IMR-90 (cell line): Measurements from ENCODE around the gene DMRT1. TPM values are rescaled to one million over a fixed set of nuclear protein-coding genes. Genes with fewer than 3 reads are reported as not detected.

Experiments used
- ATAC-seq: fragments of 200-7000 bp; cut with Tn5 transposase; 2 replicates; pipeline ENCODE4 v1.9.1; 2020; ENCODE audit warnings: low read depth, mild to moderate bottlenecking, moderate library complexity
- BruUV-seq: library from RNA; stranded (reverse); fragments of 400-500 nt; replicated peaks from 2 replicates; lab custom pipeline; 2021; lab: Mats Ljungman, UMichigan
- CTCF ChIA-PET: fragments of 300-600 bp; formaldehyde crosslinking; extraction: SDS; loops from one replicate; lab custom pipeline; 2021; ENCODE audit warnings: antibody characterized with exemption; lab: Yijun Ruan, JAX
- POLR2A ChIA-PET: fragments of 300-600 bp; sonication (Branson Sonifier 250); formaldehyde crosslinking; loops from one replicate; lab custom pipeline; 2022; ENCODE audit warnings: antibody characterized with exemption; ENCODE audit not compliant: unreplicated experiment; lab: Charles Lee
- DNase-seq: peaks from one replicate; pipeline ENCODE4 v3.0.0; 2013
- H2AFZ ChIP-seq: replicated peaks from 2 replicates; pipeline ENCODE3; 2013; ENCODE audit warnings: low read length, mild to moderate bottlenecking; ENCODE audit not compliant: poor library complexity
- H2AK5ac ChIP-seq: 2 replicates; pipeline ENCODE4 v1.6.1; 2013; ENCODE audit warnings: low read depth, low read length, inconsistent platforms
- H2AK9ac ChIP-seq: replicated peaks from 2 replicates; pipeline ENCODE3; 2013; ENCODE audit warnings: mild to moderate bottlenecking, low read depth, low read length, moderate library complexity; ENCODE audit not compliant: poor library complexity
- H2BK120ac ChIP-seq: 2 replicates; pipeline ENCODE4 v1.6.1; 2013; ENCODE audit warnings: low read depth, low read length, inconsistent platforms
- H2BK15ac ChIP-seq: 3 replicates; pipeline ENCODE4 v1.6.1; 2013; ENCODE audit warnings: low read depth, low read length, inconsistent platforms
- H2BK20ac ChIP-seq: 2 replicates; pipeline ENCODE4 v1.6.1; 2013; ENCODE audit warnings: low read depth, mild to moderate bottlenecking, inconsistent platforms, low read length, moderate library complexity
- H2BK5ac ChIP-seq: 2 replicates; pipeline ENCODE4 v1.6.1; 2013; ENCODE audit warnings: mild to moderate bottlenecking, low read depth, low read length, inconsistent platforms; ENCODE audit not compliant: poor library complexity, severe bottlenecking
- H3K14ac ChIP-seq: replicated peaks from 2 replicates; pipeline ENCODE4 v1.6.1; 2013; ENCODE audit warnings: low read depth, low read length, inconsistent platforms
- H3K18ac ChIP-seq: 2 replicates; pipeline ENCODE4 v1.6.1; 2013; ENCODE audit warnings: low read depth, low read length, control low read depth
- H3K23ac ChIP-seq: 2 replicates; pipeline ENCODE4 v1.6.1; 2013; ENCODE audit warnings: low read depth, low read length, inconsistent platforms
- H3K27ac ChIP-seq: 2 replicates; pipeline ENCODE4 v1.5.1; 2013; ENCODE audit warnings: mild to moderate bottlenecking, control low read depth, low read length; ENCODE audit not compliant: insufficient read depth
- H3K27me3 ChIP-seq: 2 replicates; pipeline ENCODE4 v1.6.1; 2013; ENCODE audit warnings: low read length; ENCODE audit not compliant: control insufficient read depth, insufficient read depth
- H3K36me3 ChIP-seq: 2 replicates; pipeline ENCODE4 v1.6.1; 2013; ENCODE audit warnings: low read length, mixed read lengths; ENCODE audit not compliant: control insufficient read depth, insufficient read depth
- H3K4ac ChIP-seq: 2 replicates; pipeline ENCODE4 v1.6.1; 2013; ENCODE audit warnings: low read depth, low read length, inconsistent platforms
- H3K4me1 ChIP-seq: 2 replicates; pipeline ENCODE4 v1.6.1; 2013; ENCODE audit warnings: low read length, mixed read lengths; ENCODE audit not compliant: control insufficient read depth, insufficient read depth
- H3K4me2 ChIP-seq: 2 replicates; pipeline ENCODE4 v1.6.1; 2013; ENCODE audit warnings: low read depth, mild to moderate bottlenecking, control low read depth, low read length, moderate library complexity
- H3K4me3 ChIP-seq: 2 replicates; pipeline ENCODE4 v1.5.1; 2013; ENCODE audit warnings: low read depth, mild to moderate bottlenecking, control low read depth, low read length, moderate library complexity; ENCODE audit not compliant: insufficient read depth
- H3K56ac ChIP-seq: 2 replicates; pipeline ENCODE4 v1.6.1; 2013; ENCODE audit warnings: low read length, inconsistent platforms; ENCODE audit not compliant: insufficient read depth; ENCODE audit errors: extremely low read depth
- H3K79me1 ChIP-seq, 2 experiments: 2 replicates each; pipeline ENCODE4 v1.6.1; 2013; ENCODE audit warnings: low read length in 2 of 2, inconsistent platforms in 1 of 2, low read depth in 1 of 2
- H3K9ac ChIP-seq: 2 replicates; pipeline ENCODE4 v1.6.1; 2013; ENCODE audit warnings: low read depth, low read length, control low read depth
- H3K9me1 ChIP-seq: 2 replicates; pipeline ENCODE4 v1.6.1; 2013; ENCODE audit warnings: low read length, inconsistent platforms; ENCODE audit not compliant: insufficient read depth
- H3K9me3 ChIP-seq: 2 replicates; pipeline ENCODE4 v1.6.1; 2013; ENCODE audit warnings: low read length; ENCODE audit not compliant: control insufficient read depth, insufficient read depth
- H4K20me1 ChIP-seq: 2 replicates; pipeline ENCODE4 v1.6.1; 2013; ENCODE audit warnings: low read length, inconsistent platforms; ENCODE audit not compliant: insufficient read depth
- H4K5ac ChIP-seq: 2 replicates; pipeline ENCODE4 v1.6.1; 2013; ENCODE audit warnings: mild to moderate bottlenecking, low read depth, low read length, control low read depth
- H4K8ac ChIP-seq, 2 experiments: 2 replicates each; pipeline ENCODE4 v1.6.1; 2013; ENCODE audit warnings: low read depth in 2 of 2, low read length in 2 of 2, control low read depth in 1 of 2, inconsistent platforms in 1 of 2
- H4K91ac ChIP-seq: 2 replicates; pipeline ENCODE4 v1.6.1; 2013; ENCODE audit warnings: low read depth, low read length, inconsistent platforms; ENCODE audit not compliant: insufficient read depth
- BHLHE40 ChIP-seq: fragments of 150-350 bp; IDR thresholded peaks from 2 replicates; pipeline ENCODE4 v1.6.1; 2016; ENCODE audit warnings: mild to moderate bottlenecking, low read depth, low read length
- FOS ChIP-seq: fragments of 150-350 bp; IDR thresholded peaks from 2 replicates; pipeline ENCODE4 v1.6.1; 2016; ENCODE audit warnings: low read depth, low read length
- MAFK ChIP-seq: IDR thresholded peaks from 2 replicates; pipeline ENCODE4 v1.6.1; 2012; ENCODE audit warnings: low read depth, low read length, improper control_type of control experiment
- MXI1 ChIP-seq: IDR thresholded peaks from 2 replicates; pipeline ENCODE4 v1.6.1; 2012; ENCODE audit warnings: low read depth, mild to moderate bottlenecking, low read length, moderate library complexity, borderline replicate concordance
- POLR2A ChIP-seq: IDR thresholded peaks from 2 replicates; pipeline ENCODE4 v1.6.1; 2012; ENCODE audit warnings: mild to moderate bottlenecking, low read depth, low read length
- RAD21 ChIP-seq: IDR thresholded peaks from 2 replicates; pipeline ENCODE4 v1.6.1; 2012; ENCODE audit warnings: low read length, improper control_type of control experiment
- RCOR1 ChIP-seq: IDR thresholded peaks from 2 replicates; pipeline ENCODE4 v1.6.1; 2012; ENCODE audit warnings: mild to moderate bottlenecking, low read length, improper control_type of control experiment; ENCODE audit not compliant: insufficient replicate concordance
- SMC3 ChIP-seq: fragments of 150-350 bp; IDR thresholded peaks from 2 replicates; pipeline ENCODE4 v1.6.1; 2016; ENCODE audit warnings: low read depth, mild to moderate bottlenecking, antibody characterized with exemption, low read length, moderate library complexity
- WGBS, 2 experiments: methylation state at CpG; one replicate each; pipeline versions ENCODE4 v1.1.5 to v1.1.7; 2013; ENCODE audit warnings: missing lambda C conversion rate in 2 of 2; ENCODE audit not compliant: insufficient read length in 1 of 2; ENCODE audit errors: extremely low coverage in 2 of 2; 5-methylcytosine and 5-hydroxymethylcytosine counted together
- dilution Hi-C: fragments of 300-500 bp; cut with HindIII; formaldehyde crosslinking; loops from one replicate; pipeline ENCODE4 v1.14.3; 2018; ENCODE audit warnings: low sequenced_read_pairs; ENCODE audit not compliant: unreplicated experiment
- in situ Hi-C: fragments of 300-500 bp; cut with MboI; formaldehyde crosslinking; loops from 3 replicates; pipeline ENCODE4 v1.14.3; 2019; ENCODE audit warnings: low sequenced_read_pairs, inconsistent platforms, mixed read lengths
- intact Hi-C: fragments of 100-400 bp; cut with micrococcal nuclease; formaldehyde crosslinking; loops from 2 replicates; pipeline ENCODE4 v1.10.0; 2022
- polyA plus RNA-seq, 3 experiments: library from polyadenylated mRNA; depleted of rRNA; stranded (reverse); fragments of >200 nt; gene quantifications; 2 replicates each; pipeline ENCODE4 v1.2.3, GENCODE V29; 2012; ENCODE audit warnings: low replicate concordance in 1 of 3
- total RNA-seq: library from RNA; depleted of rRNA; stranded (reverse); fragments of >200 nt; gene quantifications from 2 replicates; pipeline ENCODE4 v1.2.3, GENCODE V29; 2012
- TF ChIP-seq, protein P1 (sequence below): fragments of 150-350 bp; IDR thresholded peaks from 2 replicates; pipeline ENCODE4 v1.6.1; 2017; ENCODE audit warnings: mild to moderate bottlenecking, antibody characterized with exemption, low read length, low read depth
- TF ChIP-seq, protein P2 (sequence below): fragments of 150-350 bp; IDR thresholded peaks from 2 replicates; pipeline ENCODE4 v1.6.1; 2016; ENCODE audit warnings: low read depth, mild to moderate bottlenecking, low read length, moderate library complexity, borderline replicate concordance
- TF ChIP-seq, protein P3 (sequence below): conservative IDR thresholded peaks from 2 replicates; pipeline ENCODE4 v1.5.1; 2012; ENCODE audit warnings: mild to moderate bottlenecking, low read depth, low read length, improper control_type of control experiment

DMRT1 gene
- total and polyA plus RNA-seq, 2 of the 4 experiments (the other 2 are of a cell fraction), result not detected

DNA sequence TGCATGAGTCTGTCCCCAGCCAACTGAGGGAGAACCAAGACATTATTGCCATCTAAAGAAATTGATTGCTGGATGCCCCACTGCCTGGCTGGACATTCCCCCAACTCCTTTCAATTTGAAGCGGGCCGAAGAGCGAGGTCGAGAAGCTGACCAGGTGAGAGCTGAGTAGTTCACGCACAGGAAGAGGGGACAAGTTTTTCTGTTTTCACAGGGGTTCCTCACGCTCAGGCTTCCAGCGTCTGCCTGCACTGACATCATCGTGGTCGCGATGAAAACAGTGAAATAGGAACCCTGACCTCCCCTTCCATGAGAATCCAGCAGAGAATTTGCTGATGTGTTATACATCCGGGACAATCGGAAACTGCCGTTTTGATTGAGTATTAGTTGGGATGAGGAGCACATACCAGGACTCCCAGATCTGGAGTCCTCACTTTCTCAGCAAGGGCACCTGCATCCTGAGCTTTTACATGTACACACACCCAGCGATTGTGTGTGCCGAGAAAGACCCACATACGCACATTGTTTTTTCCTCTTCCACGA is 131.9 kb downstream of the DMRT1 start (continued):
- TF ChIP-seq MAFK (no peak), SMC3 (no peak), RCOR1 (no peak)

DNA sequence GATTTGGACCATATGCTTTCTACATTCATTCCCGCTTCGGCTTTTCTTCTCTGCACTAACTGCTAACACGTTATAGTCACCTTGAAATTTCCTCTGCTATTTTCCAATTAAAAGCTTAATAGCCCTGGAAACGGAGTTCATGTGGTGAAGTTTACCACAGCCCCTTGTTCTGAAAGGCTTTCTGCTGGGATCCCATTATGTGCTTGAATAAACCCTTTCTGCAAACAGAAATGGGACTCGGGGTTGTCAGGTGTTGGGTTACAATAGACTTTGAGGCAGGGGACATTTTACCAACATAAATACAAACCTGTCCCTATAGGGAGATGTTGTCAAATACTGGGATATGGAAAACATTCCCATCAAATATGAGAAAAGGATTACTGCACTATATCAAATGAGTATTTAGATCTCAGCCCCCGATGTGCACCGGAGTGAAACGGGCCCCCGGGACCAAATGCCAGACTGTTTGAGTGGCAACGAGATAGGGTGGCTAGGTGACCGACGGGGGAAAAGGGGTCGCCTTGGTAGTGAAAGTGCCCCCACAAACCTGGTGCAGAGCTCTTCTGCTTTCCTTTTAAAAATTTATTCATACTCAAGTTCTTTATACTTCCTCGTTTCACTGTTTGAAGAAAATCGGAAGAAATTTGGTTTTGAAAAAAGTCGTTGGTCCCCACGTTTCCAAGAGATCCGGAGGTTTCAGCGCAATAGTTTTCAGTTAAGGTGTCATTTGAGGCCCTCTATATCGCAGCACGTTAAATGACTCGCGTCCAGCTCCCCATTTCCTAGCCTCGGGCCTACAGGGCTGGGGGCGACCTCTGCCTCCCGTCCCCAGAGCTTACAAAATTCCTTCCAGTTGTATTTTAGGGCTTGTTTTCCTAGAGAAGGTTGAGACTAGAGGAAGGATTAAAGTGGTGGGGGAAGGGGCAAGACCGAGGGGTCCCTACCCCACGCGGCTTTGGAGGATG is 132.8 kb downstream of the DMRT1 start:
- Histone ChIP-seq H3K36me3 (no peaks in the 10 kb centered on the region), H3K79me1 (no peaks in the 10 kb centered on the region), H2AK9ac (no peak overlapping the region), H2BK120ac (no peak overlapping the region), H3K56ac (no peak overlapping the region), H3K9me3 (peaks cover 20% of the 10 kb centered on the region; the same call in 1 of the 2 replicates), H4K8ac (no peak overlapping the region), H2BK5ac (no peak overlapping the region), H3K4me2 (no peak overlapping the region), H4K20me1 (no peaks in the 10 kb centered on the region), H3K4ac (no peak overlapping the region), H2BK20ac (no peak overlapping the region), H3K18ac (no peak overlapping the region), H4K91ac (no peak overlapping the region), H3K9ac (no peak overlapping the region), H3K9me1 (no peaks in the 10 kb centered on the region), H3K4me3 (no peak overlapping the region), H3K4me1 (no peaks in the 10 kb centered on the region), H2AFZ (no peak overlapping the region), H3K14ac (no peak overlapping the region), H3K27me3 (peaks cover 93% of the 10 kb centered on the region), H3K27ac (no peak overlapping the region), H4K5ac (no peak overlapping the region), H2AK5ac (no peak overlapping the region), H2BK15ac (no peak overlapping the region), H3K23ac (no peak overlapping the region)
- dilution Hi-C loops (no loop called here), in situ Hi-C loops (no loop called here), intact Hi-C loops (no loop called here)
- BruUV-seq, result no TSS peak
- 20% methylated on average over 5 of the region's 29 CpGs; no CpG with 5 or more reads in 1 of the 2 experiments for WGBS, 2 experiments
- DNase-seq, result no peak
- POLR2A ChIA-PET, result no interaction called here
- CTCF ChIA-PET, result no interaction called here
- ATAC-seq, result no peak
- TF ChIP-seq, protein P1, sequence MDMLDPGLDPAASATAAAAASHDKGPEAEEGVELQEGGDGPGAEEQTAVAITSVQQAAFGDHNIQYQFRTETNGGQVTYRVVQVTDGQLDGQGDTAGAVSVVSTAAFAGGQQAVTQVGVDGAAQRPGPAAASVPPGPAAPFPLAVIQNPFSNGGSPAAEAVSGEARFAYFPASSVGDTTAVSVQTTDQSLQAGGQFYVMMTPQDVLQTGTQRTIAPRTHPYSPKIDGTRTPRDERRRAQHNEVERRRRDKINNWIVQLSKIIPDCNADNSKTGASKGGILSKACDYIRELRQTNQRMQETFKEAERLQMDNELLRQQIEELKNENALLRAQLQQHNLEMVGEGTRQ, result no peak
- TF ChIP-seq, protein P2, sequence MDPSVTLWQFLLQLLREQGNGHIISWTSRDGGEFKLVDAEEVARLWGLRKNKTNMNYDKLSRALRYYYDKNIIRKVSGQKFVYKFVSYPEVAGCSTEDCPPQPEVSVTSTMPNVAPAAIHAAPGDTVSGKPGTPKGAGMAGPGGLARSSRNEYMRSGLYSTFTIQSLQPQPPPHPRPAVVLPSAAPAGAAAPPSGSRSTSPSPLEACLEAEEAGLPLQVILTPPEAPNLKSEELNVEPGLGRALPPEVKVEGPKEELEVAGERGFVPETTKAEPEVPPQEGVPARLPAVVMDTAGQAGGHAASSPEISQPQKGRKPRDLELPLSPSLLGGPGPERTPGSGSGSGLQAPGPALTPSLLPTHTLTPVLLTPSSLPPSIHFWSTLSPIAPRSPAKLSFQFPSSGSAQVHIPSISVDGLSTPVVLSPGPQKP, result no peak
- TF ChIP-seq POLR2A (no peak), RAD21 (no peak), FOS (no peak), SMC3 (no peak), BHLHE40 (no peak), RCOR1 (no peak), MXI1 (no peak), MAFK (no peak)
- TF ChIP-seq, protein P3, sequence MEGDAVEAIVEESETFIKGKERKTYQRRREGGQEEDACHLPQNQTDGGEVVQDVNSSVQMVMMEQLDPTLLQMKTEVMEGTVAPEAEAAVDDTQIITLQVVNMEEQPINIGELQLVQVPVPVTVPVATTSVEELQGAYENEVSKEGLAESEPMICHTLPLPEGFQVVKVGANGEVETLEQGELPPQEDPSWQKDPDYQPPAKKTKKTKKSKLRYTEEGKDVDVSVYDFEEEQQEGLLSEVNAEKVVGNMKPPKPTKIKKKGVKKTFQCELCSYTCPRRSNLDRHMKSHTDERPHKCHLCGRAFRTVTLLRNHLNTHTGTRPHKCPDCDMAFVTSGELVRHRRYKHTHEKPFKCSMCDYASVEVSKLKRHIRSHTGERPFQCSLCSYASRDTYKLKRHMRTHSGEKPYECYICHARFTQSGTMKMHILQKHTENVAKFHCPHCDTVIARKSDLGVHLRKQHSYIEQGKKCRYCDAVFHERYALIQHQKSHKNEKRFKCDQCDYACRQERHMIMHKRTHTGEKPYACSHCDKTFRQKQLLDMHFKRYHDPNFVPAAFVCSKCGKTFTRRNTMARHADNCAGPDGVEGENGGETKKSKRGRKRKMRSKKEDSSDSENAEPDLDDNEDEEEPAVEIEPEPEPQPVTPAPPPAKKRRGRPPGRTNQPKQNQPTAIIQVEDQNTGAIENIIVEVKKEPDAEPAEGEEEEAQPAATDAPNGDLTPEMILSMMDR, result no peak
